Stimulated activated CD4-positive, alpha-beta T cell treated with anti-CD3 and anti-CD28 coated beads, TNF-alpha, amount 100 ng/mL, for 24 hours (primary cell): ENCODE results near the gene EEF1AKMT1.

Source experiments
- DNase-seq, 3 experiments: peaks; one replicate each; pipeline ENCODE4 v3.0.0-alpha.2; 2020; ENCODE audit warnings: low read depth in 3 of 3

Gene EEF1AKMT1

GRCh38 chr13:20773194-20774080, at the start of gene EEF1AKMT1:
Gene EEF1AKMT1 (minus strand): TSS chr13:20773961. CDS start chr13:20757598, 16,363 bp downstream.
- DNase-seq = peak; percentile 91 to 94 (median 91)

GRCh38 chr13:20823071-20823470, 49.3 kb upstream of the EEF1AKMT1 start:
- DNase-seq = no peak

GRCh38 chr13:20822406-20822805, 48.6 kb upstream of the EEF1AKMT1 start:
- DNase-seq = no peak

- DNase-seq = no peak
Measured at GRCh38 chr13:20819715-20820114, 46.0 kb upstream of the EEF1AKMT1 start.

GRCh38 chr13:20815464-20815863, 41.7 kb upstream of the EEF1AKMT1 start:
- no peak for DNase-seq

- no peak for DNase-seq
Measured at GRCh38 chr13:20814224-20814910, 40.6 kb upstream of the EEF1AKMT1 start.

GRCh38 chr13:20812890-20813289, 39.1 kb upstream of the EEF1AKMT1 start:
- no peak for DNase-seq

GRCh38 chr13:20810808-20811207, 37.0 kb upstream of the EEF1AKMT1 start:
- no peak for DNase-seq

GRCh38 chr13:20808874-20809273, 35.1 kb upstream of the EEF1AKMT1 start:
- DNase-seq = no peak

GRCh38 chr13:20803180-20803965, 29.6 kb upstream of the EEF1AKMT1 start:
- DNase-seq = no peak

GRCh38 chr13:20801707-20802106, 27.9 kb upstream of the EEF1AKMT1 start:
- DNase-seq = no peak

- DNase-seq = no peak
Measured at GRCh38 chr13:20799726-20800416, 26.1 kb upstream of the EEF1AKMT1 start.

- no peak for DNase-seq
Measured at GRCh38 chr13:20798027-20798426, 24.3 kb upstream of the EEF1AKMT1 start.

GRCh38 chr13:20796791-20797508, 23.2 kb upstream of the EEF1AKMT1 start:
- no peak for DNase-seq

- no peak for DNase-seq
Measured at GRCh38 chr13:20789665-20790064, 15.9 kb upstream of the EEF1AKMT1 start.

GRCh38 chr13:20788312-20788711, 14.6 kb upstream of the EEF1AKMT1 start:
- DNase-seq = no peak

- no peak for DNase-seq
Measured at GRCh38 chr13:20787180-20787579, 13.4 kb upstream of the EEF1AKMT1 start.

GRCh38 chr13:20782116-20782708, 8.5 kb upstream of the EEF1AKMT1 start:
- no peak for DNase-seq

GRCh38 chr13:20780317-20780716, 6.6 kb upstream of the EEF1AKMT1 start:
- no peak for DNase-seq

- no peak for DNase-seq
Measured at GRCh38 chr13:20779405-20779804, 5.6 kb upstream of the EEF1AKMT1 start.
